ENCODE measurements around the gene KIF7.

KIF7 gene

DNA sequence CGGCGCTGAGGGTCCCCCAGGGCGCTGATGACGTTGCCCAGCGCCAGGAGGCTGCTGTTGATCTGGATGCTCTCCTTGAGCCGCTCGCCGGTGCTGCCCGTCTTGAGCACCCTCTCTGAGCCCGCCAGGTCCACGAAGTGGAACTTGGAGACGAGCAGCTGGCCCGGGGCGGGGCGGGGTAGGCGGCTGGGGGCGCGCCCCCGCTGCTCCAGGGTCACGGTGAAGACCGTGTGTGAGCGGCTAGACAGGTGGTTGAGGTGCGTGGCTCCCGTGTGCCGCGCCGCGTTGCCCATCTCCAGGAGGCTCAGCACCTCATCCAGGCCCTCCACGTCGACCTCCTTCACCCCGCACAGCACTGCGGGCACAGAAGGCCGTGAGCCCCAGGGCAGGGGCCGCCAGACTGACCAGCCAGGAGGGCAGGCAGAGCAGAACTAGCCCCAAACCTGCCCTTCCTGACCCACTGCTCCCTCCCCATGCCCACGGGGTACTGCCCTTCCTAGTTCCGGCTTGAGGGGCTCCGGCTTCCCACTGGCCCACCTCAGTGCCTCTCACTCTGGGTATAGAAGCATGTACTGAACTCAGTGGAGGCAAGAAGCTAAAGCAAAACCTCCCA, 6.1 kb downstream of the KIF7 start:
- no peak for FAIRE-seq

DNA sequence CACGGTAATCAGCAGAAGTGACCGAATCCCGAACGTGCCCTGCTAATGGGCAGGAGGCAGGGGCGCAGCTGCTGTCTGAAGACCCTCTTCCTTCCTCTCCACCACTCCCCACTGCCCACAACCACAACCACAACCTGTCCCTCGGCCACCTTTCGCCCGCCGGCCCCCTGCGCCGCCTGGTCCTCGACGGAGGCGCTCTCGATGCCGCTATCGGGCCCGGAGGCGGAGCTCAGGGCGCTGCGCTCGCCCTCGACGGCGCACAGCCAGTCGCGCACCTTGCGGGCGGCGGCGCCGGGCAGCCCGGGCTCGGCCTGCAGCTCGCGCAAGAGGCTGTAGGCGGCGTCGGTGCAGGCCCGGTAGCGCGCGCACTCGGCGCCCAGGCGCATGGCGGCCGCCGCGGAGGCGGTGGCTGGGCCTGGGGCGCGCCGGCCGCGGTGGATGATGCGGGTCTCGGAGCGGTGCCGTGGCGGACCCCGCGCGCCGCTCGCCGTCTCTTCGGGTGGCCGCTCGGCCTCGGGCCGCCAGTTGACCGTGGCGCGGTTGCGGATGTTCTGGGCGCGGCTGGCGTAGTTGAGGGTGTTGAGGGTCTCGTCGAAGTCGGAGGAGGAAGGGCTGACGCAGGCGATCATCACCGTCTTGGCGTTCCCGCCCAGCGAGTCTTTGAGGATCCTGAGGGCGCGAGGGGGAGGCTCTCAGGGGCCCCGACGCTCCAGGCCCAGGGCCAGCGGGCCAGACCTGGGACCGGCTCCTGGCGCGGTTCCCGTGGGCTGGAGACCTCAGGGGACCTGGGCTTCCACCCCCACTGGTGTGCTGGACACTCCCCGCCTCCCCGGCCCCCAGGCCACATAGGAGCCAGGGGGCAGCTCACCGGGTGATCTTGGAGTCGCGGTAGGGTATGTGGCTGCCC, 6.9 kb downstream of the KIF7 start:
- FAIRE-seq = no peak
- DNase-seq (ENCODE audit: low spot score) = no peak

More for the DNA sequence above, 6.1 kb downstream of the KIF7 start:
- no peak for DNase-seq (ENCODE audit: low spot score)

DNA sequence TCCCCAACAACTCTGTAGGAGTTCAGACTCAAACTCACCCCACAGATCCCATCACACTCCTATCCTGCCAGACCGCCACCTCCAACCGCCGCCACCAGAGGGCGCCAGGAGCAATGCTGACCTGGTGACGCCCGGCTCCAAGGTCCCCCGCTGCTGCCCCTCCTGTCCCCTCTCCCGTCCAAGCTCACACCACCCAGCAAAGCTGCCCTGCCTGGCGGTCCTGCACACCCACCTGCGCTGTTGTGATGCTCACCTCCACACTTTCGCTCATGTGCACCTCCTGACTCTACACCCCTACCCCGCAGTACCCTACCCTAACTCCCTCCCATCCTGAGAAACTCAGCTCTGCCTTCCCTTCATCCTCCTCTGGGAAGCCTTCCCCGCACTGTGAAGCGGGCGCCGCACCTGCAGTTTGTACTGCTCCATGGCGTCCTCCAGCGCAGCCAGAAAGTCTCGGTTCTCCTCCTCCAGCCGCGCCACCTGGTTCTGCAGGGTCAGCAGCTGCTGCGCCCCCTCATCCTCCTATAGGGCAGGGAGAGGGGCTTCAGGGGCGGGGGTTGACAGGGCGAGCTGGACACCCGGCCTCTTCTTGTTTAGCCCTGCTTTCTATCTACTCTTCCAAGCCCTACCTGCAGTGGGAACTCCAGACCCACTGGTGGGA, 7.9 kb downstream of the KIF7 start:
- FAIRE-seq = no peak
- DNase-seq (ENCODE audit: low spot score) = peak; percentile 36

DNA sequence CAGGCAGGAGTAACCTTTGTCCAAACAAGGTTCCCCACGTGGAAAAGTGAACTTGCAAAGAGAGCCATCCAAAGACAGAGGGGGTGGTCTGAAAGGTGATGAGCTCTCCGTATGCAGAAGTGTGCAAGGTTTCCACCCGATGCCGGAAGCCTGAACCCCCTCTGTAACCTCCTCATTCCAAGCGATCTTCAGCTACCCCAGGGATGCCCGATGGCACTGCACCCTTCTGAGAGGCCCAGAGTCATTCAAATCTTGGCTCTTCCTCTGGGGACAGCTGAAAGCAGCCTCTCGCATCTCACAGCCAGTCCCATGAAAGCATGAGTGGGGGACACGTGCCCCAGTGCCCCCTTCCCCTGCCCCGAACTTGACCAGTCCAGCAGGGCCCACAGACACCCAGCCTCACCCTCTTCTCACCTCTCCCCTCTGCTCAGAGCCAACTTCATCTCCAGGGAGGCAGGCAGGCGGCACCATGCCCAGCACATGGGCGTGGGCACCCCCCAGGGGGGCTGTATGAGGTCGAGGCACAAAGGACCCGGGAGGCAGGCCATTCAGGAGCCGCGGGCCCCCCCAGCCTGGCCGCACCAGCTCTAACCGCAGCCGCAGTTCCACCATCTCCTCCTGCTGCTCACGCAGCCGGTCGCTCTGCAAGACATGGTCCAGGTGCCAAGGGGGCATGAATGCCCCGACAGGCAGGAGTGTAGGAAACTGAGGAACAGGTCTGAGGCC, 8.7 kb downstream of the KIF7 start:
- FAIRE-seq = no peak
- DNase-seq (ENCODE audit: low spot score) = no peak

DNA sequence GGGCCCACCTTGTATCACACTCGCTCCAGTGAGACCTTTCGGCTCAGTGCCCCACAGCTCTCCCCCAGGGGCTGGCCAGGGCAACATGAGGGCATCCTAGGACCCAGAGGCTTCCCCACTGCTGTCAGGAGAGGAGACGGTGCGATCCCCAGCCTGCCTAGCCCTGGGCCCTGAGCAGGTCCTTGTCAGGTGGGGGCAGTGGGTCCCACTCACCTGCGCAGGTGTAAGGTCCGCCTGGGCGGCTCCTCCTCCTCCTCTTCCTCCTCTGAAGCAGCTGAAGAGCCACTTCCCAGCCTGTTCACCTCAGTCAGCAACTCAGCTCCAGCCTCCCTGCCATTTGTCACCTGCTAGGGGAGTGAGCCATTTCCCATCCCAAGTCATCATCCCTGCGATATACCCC, 9.6 kb downstream of the KIF7 start:
- no peak for FAIRE-seq
- DNase-seq (ENCODE audit: low spot score) = no peak

DNA sequence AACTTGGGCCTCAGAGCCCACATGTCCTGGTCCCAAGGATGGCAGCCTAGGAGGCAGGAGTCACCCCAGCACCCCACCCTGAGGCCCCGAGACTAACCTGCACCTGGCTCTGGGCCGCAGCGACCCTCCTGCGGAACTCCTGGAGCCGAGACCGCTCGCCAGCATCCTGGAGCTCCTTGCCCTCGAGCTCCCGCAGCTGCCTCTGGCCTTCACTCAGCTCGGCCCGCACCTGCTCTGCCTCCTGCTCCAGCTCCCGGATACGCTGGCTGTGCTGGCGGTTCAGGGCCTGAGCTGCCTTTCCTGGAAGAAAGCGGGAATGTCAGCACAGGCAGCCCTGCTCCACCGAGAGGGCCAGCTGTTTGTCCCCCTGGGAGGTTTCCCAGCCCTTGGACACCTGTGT, 13.2 kb downstream of the KIF7 start:
- FAIRE-seq (no peak), DNase-seq (ENCODE audit: low spot score) (no peak)

DNA sequence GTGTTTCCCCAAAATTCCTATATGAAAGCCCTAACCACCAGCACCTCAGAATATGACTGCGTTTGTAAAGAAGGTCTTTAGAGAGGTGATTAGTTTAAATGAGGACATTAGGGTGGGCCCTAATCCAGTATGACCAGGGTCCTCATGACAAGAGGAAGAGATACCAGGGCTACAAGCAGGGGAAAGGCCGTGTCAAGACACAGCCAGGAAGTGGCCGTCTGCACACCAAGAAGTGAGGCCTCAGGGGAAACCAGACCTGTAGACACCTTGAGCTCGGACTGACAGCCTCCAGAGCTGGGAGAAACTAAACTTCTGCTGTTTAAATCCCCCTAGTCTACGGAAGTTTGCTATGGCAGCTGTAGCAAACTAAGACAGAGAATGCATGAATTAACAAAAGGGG, 14.2 kb downstream of the KIF7 start:
- no peak for DNase-seq (ENCODE audit: low spot score)
- FAIRE-seq = no peak

DNA sequence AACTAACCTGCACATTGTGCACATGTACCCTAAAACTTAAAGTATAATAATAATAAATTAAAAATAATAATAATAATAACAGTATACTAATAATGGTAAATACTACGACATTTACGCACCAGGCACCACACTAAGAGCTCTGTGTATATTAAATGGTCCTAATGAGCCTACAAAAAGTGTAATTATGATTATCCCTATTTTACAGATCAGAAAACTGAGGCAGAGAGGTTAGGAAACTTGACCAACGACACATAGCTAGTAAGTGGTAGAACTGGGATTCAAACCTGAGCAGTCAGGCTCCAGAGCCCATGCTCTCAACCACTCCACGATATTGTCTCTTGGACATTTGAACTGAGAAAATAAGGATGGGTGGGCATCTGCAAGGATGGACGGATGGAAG, 15.0 kb downstream of the KIF7 start:
- FAIRE-seq (no peak), DNase-seq (ENCODE audit: low spot score) (no peak)

DNA sequence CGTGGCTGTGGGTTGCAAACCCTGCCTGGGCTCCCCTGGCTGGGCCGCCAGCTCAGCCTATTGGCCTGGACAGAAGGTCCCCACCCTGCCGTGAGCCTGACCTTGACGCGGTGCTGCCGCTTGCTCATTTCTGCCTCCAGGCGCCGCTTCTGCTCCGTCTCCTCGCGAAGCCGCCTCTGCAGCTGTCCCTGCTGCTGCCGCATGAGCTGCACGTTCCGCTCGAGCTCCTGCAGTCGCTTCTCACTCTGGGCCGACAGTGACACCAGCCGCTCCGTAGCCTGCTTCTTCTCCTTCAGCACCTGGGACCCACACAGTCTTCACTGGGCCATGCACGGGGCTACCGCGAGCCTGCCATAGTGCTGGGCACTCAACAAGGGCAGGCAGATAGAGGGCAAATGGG, 21.7 kb downstream of the KIF7 start:
- no peak for FAIRE-seq
- no peak for DNase-seq (ENCODE audit: low spot score)

DNA sequence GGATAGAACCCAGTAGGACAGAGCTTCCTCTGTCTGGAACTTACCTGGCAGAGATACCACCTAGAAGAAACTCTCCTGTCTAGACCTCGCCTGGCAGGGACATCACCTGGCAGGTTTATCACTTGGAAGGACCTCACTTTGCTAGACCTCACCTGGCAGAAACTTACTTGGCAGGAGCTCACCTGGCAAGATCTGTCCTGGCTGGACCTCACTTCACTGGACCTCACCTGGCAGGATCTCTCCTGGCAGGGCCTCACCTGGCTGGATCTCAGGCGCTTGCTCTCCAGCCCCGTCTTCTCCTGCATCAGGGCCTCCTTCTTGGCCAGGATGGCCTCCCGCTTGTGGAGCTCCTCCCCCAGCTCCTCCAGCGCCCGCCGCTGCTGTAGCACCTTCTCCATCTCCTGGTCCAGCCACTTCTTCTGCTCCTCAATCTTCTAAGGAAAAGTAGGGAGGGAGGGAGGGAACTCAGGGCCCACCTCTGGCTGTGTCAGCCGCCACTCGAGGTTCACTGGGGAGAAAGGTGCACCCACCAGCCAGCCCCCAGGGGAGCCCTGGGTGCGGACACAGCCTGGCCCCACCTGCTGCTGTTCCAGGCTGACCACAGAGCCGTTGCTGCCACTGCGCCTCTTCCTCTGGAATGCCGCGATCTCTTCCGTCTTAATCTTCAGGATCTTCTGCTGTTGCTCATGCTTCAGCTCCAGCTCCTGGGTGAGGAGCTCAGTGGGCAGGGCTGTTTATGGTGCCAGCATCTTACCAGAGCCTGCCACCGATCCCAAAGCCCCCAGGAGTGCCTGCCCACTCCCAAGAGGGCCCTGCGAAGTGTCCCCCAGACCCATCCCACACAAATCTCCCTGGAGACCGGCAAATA, 22.5 kb downstream of the KIF7 start:
- no peak for FAIRE-seq
- DNase-seq (ENCODE audit: low spot score) = no peak

DNA sequence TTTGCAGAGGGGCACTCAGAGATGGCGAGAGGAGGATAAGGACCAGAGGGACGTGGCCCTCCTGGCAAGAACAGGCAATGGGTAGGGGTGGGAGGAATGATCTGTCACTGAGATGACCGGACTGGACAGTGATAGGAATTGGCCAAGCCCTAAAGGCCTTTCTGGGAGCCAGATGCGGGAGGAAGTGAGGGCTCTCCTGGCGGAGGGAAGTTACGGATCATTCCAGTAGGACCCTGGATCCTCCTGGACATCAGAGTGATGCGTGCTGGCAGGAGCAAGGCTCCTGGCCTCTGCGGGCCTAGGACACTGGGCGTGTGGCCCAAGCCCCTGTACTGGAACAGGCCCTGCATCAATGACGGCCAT, 23.4 kb downstream of the KIF7 start:
- DNase-seq (ENCODE audit: low spot score) = no peak
- no peak for FAIRE-seq

DNA sequence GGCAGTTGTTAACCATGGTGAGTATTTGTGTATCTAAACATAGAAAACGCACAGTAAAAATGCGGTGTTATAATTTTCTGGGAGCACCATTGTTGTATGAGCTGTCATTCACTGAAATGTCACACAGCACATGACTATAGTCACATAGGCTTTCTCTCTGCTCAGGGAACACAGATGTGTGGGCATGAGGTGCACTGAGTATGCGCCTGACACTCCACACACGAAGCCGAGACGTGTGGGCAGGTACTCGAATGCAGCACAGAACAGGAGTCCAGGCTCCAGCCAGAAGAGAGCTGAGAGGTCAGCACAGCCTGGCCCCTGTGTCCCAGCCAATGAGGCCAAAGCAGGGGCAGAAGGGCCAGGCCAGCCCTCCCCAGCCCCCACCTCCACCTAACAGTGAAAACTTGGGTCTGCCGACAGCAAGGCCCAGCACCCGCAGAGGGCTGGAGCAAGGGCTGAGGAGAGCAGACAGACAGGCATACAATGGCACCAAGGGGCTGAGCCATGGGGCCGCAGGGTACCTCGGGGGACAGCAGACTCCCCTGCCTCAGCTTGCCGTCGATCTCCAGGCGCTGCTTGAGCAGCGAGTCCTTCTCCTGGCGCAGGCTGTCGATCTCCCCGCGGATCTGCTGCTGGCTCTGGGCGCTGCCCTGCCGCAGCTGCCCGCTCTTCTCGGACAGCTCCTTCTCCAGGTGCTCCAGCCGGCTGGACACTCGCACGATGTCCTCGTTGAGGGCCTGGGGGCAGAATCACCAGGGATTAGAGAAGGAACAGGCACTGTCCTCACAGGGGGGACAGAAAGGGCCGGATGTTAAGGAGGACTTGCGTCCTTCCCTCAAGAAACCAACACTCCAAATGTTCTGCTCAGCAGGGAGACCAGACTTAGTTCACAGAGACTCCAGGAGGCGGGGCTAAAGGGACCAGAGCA, 24.0 kb downstream of the KIF7 start:
- DNase-seq (ENCODE audit: low spot score) (no peak), FAIRE-seq (no peak)

DNA sequence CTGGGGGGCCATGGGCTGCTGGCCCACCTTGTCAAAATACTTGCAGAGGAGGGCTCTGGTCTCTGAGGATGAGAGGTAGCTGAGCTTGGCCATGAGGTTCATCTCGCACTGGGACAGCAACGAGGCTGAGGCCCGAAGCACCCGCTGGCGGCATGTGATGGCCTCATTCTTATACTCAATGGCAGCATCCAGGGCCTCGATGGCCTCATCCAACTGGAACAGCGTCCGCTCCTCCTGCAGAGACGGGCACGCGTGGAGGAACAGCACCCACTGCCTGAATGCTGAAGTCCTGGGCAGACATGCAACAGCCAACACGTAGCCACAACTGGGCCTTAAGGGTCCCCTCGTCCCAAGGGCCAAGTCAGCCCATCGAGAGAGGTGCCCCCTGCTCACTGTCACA, 25.0 kb downstream of the KIF7 start:
- DNase-seq (ENCODE audit: low spot score) (no peak), FAIRE-seq (no peak)

DNA sequence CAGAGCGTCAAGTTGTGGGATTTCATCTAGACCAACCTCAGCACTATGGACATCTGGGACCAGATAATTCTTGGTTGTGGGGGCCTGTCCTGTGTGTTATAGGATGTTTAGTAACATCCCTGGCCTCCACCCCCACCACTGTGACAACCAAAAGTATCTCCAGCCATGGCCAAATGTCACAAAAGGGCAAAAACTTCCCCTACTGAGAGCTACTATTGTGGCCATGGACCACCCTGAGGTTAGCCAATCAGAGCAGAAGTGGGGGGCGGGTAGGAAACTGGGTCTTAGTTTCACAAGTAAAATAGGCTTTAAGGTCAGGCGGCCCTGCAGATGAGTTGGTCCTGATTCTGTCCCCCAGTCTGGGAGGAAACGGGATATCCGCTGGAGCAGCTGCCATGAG, 25.4 kb downstream of the KIF7 start:
- DNase-seq (ENCODE audit: low spot score) = no peak
- no peak for FAIRE-seq

DNA sequence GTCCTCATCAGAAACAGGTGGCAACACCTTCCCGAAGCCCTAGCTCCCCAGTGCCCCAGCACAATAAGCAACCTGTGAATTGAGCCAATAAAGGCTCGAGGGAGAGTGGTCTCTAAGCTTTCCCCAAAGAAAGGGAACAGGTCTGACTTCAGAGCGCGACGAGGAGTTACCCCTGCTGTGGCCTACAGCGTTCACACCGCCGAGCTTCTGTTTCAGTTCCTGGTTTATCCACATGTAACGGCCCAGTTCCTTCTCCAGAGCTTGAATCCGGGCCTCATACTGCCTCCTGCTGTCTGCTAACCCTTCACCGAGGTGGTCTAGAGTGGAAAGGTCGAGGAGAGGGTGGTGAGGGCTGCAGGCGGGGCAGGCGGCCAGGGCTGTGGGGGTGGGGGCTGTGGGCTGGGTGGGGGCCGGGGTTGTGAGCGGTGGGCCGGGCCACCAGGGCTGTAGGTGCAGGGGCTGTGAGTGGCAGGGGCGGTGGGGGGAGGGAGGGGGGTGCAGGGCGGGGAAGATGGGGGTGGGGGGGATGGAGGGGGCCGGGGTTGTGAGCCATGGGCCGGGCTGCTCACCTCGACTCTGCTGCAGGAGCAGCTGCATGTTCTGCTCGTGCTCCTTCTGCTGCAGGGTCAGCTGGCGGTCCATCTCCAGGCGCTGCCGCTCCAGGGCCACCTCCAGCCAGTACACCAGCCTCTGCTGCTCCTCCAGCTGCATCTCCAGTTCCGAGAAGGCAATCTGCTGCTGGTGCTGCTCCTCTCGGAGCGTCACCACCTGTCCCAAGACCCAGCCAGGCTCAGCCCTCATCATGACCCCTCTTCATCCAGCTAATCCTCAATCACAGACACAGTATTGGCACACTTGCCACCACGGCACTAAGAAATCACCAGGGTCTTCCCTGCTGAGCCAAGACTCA, 26.2 kb downstream of the KIF7 start:
- no peak for DNase-seq (ENCODE audit: low spot score)
- no peak for FAIRE-seq

DNA sequence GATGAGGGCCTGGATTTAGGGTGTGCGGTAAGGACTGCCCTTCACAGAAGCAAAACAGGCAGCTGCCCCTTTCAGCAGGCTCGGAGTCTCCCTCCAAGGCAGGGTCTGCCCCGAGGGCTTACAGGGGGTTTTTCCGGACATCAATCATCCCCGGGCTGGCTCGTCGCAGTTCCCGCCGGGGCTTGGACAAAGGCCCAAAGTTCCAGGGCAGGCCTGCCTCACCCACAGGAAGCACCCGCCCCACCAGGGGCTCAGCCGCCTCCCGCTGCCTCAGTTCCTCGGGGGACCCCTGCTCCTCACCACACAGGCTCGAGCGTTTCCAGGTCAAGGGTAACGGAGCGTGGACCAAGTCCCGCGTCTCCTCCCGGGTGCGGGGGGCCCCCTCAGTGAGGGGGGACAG, 27.0 kb downstream of the KIF7 start:
- FAIRE-seq (no peak), DNase-seq (ENCODE audit: low spot score) (no peak)

DNA sequence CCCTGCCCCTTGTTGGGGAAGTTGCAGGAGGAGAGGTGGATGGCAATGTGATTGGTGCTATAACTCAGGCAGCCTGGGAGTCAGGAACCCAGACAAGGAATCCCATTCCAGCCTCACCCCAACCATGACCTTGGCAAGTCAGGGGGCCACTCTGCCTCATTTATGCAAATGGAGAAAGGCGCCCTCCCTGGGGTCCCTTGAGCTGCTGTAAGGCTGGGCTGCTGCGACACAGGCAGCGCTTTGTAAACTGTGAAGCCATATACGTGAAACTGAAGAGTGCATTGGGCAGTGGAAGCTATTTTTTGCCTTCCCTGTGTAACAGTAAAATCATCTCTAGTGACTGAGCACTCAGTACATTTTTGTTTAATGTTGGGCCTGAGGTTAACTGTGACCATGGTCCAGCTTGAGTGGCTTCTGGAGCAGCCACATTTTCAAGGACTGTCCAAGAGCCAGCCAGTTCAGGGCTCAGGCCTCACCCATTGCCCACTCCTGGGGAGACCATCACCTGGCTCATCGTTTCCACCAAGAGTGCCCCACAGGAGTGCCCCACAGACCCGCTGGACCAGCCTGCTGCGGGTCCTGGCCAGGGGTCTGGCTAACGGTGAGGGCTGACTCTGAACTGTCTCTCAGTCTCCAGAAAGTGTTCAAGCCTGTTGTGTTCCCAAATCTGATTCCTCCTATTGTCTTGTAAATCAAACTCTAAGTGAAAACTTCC, 27.9 kb downstream of the KIF7 start:
- FAIRE-seq = no peak

DNA sequence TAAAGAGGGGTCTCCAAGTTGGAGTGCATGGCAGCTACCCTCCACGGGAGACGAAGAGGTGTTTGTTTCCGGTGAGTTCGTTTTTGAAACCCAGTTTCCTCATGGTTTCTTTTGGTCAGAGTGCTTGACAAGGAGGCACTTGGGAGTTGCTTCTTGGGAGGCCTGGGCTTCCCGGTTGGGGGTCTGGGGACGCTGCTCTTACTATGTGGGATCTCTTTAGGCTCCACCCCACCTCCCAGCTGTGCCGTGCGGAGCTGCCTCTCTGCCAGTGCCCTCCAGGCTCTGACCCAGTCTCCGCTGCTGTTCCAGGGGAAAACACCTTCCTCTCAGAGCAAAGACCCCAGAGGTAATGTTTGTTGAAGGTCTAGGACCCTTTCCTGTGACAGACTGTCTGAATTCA, 29.6 kb downstream of the KIF7 start:
- FAIRE-seq (no peak), DNase-seq (ENCODE audit: low spot score) (no peak)

More for the DNA sequence above, 27.9 kb downstream of the KIF7 start:
- DNase-seq (ENCODE audit: low spot score) = no peak

Measured in RCC 7860 (cell line).